K562 (cell line): ENCODE results near the gene CKAP5. TPM values are rescaled to one million over a fixed set of nuclear protein-coding genes. Genes with fewer than 3 reads are reported as not detected.

Source experiments
- ATAC-seq: fragments of 200-7000 bp; cut with Tn5 transposase; 3 replicates; pipeline ENCODE4 v1.9.1; 2020; ENCODE audit warnings: moderate library complexity
- BruUV-seq: library from RNA; stranded (reverse); fragments of 400-500 nt; replicated peaks from 2 replicates; lab custom pipeline; 2021; lab: Mats Ljungman, UMichigan
- CTCF ChIA-PET: fragments of 300-600 bp; formaldehyde crosslinking; extraction: SDS; loops from one replicate; lab custom pipeline; 2021; ENCODE audit warnings: low intra/inter-chr PET ratio; lab: Yijun Ruan, JAX
- POLR2A ChIA-PET: fragments of 300-600, 350-650 bp; sonication (Branson Sonifier 250); formaldehyde crosslinking; extraction: SDS; loops from one replicate; lab custom pipeline; 2021; ENCODE audit warnings: antibody characterized with exemption, inconsistent platforms; lab: Yijun Ruan, JAX
- DNase-seq, 4 experiments: peaks; one replicate each; pipeline versions ENCODE4 v3.0.0 to v3.0.0-alpha.2; 2011 to 2018; ENCODE audit warnings: low spot score in 3 of 4, mixed read lengths in 3 of 4; ENCODE audit errors: extremely low read depth in 1 of 4
- FAIRE-seq: peaks from 2 replicates; lab custom pipeline; 2011; peaks lifted over from hg19 to GRCh38; lab: Jason Lieb, UNC
- H2AFZ ChIP-seq: 2 replicates; pipeline ENCODE4 v1.6.0; 2011; ENCODE audit warnings: low read depth, low read length, control low read depth, inconsistent platforms
- H3K27ac ChIP-seq: fragments of 200-600 bp; 3 replicates; pipeline ENCODE4 v1.8.0; 2011; ENCODE audit warnings: low read depth, mild to moderate bottlenecking, control low read depth, inconsistent platforms, low read length, moderate library complexity, mixed read lengths; ENCODE audit errors: extremely low read depth
- H3K27me3 ChIP-seq, 2 experiments: fragments of 300-600 bp in 1 of 2; 2 replicates in 1 of 2; 3 replicates in 1 of 2; pipeline versions ENCODE4 v1.6.0 to v1.8.0; 2011; ENCODE audit warnings: inconsistent platforms in 2 of 2, low read length in 2 of 2, mild to moderate bottlenecking in 1 of 2, mixed read lengths in 1 of 2, moderate library complexity in 1 of 2; ENCODE audit not compliant: control insufficient read depth in 2 of 2, insufficient read depth in 2 of 2
- H3K36me3 ChIP-seq: fragments of 300-600 bp; 3 replicates; pipeline ENCODE4 v1.8.0; 2011; ENCODE audit warnings: mild to moderate bottlenecking, low read length, inconsistent platforms; ENCODE audit not compliant: control insufficient read depth, insufficient read depth
- H3K4me1 ChIP-seq, 2 experiments: fragments of 200-600 bp in 1 of 2; replicated peaks in 1 of 2; 2 replicates in 1 of 2; 3 replicates in 1 of 2; pipeline versions ENCODE4 v1.5.1 to v1.8.0; 2011; ENCODE audit warnings: inconsistent platforms in 2 of 2, low read length in 2 of 2, mild to moderate bottlenecking in 1 of 2, mixed read lengths in 1 of 2, moderate library complexity in 1 of 2; ENCODE audit not compliant: control insufficient read depth in 2 of 2, insufficient read depth in 2 of 2
- H3K4me2 ChIP-seq: 2 replicates; pipeline ENCODE4 v1.6.1; 2011; ENCODE audit warnings: low read length, control low read depth, inconsistent platforms, mixed read lengths; ENCODE audit not compliant: insufficient read depth
- H3K4me3 ChIP-seq: fragments of 200-600 bp; sonication (generic), shearing (Covaris generic); 2 replicates; pipeline ENCODE4 v1.5.1; 2016; ENCODE audit warnings: control low read depth, inconsistent platforms
- H3K79me2 ChIP-seq: fragments of 200-600 bp; 3 replicates; pipeline ENCODE4 v1.8.0; 2011; ENCODE audit warnings: low read length, inconsistent platforms; ENCODE audit not compliant: control insufficient read depth, insufficient read depth
- H3K9ac ChIP-seq, 2 experiments: 2 replicates each; pipeline versions ENCODE4 v1.6.0 to v1.6.1; 2011; ENCODE audit warnings: low read depth in 2 of 2, low read length in 2 of 2, control low read depth in 1 of 2, inconsistent platforms in 1 of 2, mild to moderate bottlenecking in 1 of 2, mixed read lengths in 1 of 2; ENCODE audit not compliant: insufficient read depth in 1 of 2
- H3K9me1 ChIP-seq: one replicate; pipeline ENCODE4 v1.6.0; 2011; ENCODE audit warnings: inconsistent platforms, mild to moderate bottlenecking, low read length, moderate library complexity; ENCODE audit not compliant: control insufficient read depth, insufficient read depth
- H3K9me3 ChIP-seq: replicated peaks from 2 replicates; pipeline ENCODE4 v1.5.1; 2011; ENCODE audit warnings: low read depth, low read length, inconsistent platforms; ENCODE audit not compliant: control insufficient read depth, insufficient read depth
- H4K20me1 ChIP-seq: replicated peaks from 2 replicates; pipeline ENCODE4 v1.6.1; 2011; ENCODE audit warnings: low read length, inconsistent platforms, mixed read lengths; ENCODE audit not compliant: control insufficient read depth, insufficient read depth
- ASH1L ChIP-seq: fragments of 450-650 bp; IDR thresholded peaks from 2 replicates; pipeline ENCODE4 v1.6.1; 2018; ENCODE audit warnings: borderline replicate concordance, mild to moderate bottlenecking, low read depth; ENCODE audit not compliant: partially characterized antibody
- CBX3 ChIP-seq, 2 experiments: IDR thresholded peaks; 1 replicate in 1 of 2; 2 replicates in 1 of 2; pipeline ENCODE4 v1.6.1; 2012; ENCODE audit warnings: inconsistent platforms in 2 of 2, low read length in 2 of 2, borderline replicate concordance in 1 of 2, control low read depth in 1 of 2
- EHMT2 ChIP-seq: fragments of 450-650 bp; IDR thresholded peaks from 2 replicates; pipeline ENCODE4 v1.6.1; 2018; ENCODE audit warnings: antibody characterized with exemption
- GABPB2 ChIP-seq: fragments of 250-450 bp; sonication (Bioruptor Pico); conservative IDR thresholded peaks from 2 replicates; pipeline ENCODE4 v1.5.1; 2021; ENCODE audit warnings: mild to moderate bottlenecking
- ID3 ChIP-seq, 2 experiments: fragments of 250-450 bp in 1 of 2; fragments of 450-650 bp in 1 of 2; sonication (Bioruptor Pico) in 1 of 2; IDR thresholded peaks; 2 replicates each; pipeline versions ENCODE4 v1.6.1 to v1.8.0; 2016 to 2021; ENCODE audit warnings: mild to moderate bottlenecking in 2 of 2, moderate library complexity in 2 of 2, missing compliant biosample characterization in 1 of 2, missing genetic modification characterization in 1 of 2
- KAT7 ChIP-seq: sonication (generic); formaldehyde crosslinking; IDR thresholded peaks from 2 replicates; pipeline ENCODE4 v1.8.0; 2022; ENCODE audit warnings: missing genetic modification reagents, mild to moderate bottlenecking, borderline replicate concordance
- MLLT1 ChIP-seq, 2 experiments: fragments of 450-650 bp; IDR thresholded peaks; 2 replicates each; pipeline ENCODE4 v1.6.1; 2016
- PCBP1 ChIP-seq: fragments of 200-400 bp; formaldehyde crosslinking; IDR thresholded peaks from 2 replicates; pipeline ENCODE4 v1.6.1; 2018; ENCODE audit warnings: mild to moderate bottlenecking, low read depth, low read length; ENCODE audit not compliant: poor library complexity, severe bottlenecking
- STAT6 ChIP-seq: sonication (generic); formaldehyde crosslinking; IDR thresholded peaks from 2 replicates; pipeline ENCODE4 v1.8.1; 2023; ENCODE audit warnings: mild to moderate bottlenecking, missing genetic modification reagents
- ZBTB7A ChIP-seq: IDR thresholded peaks from 2 replicates; pipeline ENCODE4 v1.6.1; 2011; ENCODE audit warnings: low read depth, mild to moderate bottlenecking, low read length, moderate library complexity, borderline replicate concordance; ENCODE audit not compliant: control insufficient read depth
- ZNF518B ChIP-seq: fragments of 250-450 bp; sonication (Bioruptor Pico); IDR thresholded peaks from 2 replicates; pipeline ENCODE4 v1.5.0; 2021; ENCODE audit warnings: mild to moderate bottlenecking, moderate library complexity
- ZNF699 ChIP-seq: fragments of 250-450 bp; sonication (Bioruptor Pico); IDR thresholded peaks from 2 replicates; pipeline ENCODE4 v1.8.0; 2021; ENCODE audit warnings: mild to moderate bottlenecking, moderate library complexity; ENCODE audit not compliant: insufficient replicate concordance
- WGBS: fragments of 100-300 bp; shearing (Covaris generic); methylation state at CpG from one replicate; pipeline ENCODE4 v1.1.6; 2016; ENCODE audit warnings: low coverage, mixed read lengths; ENCODE audit not compliant: insufficient coverage; ENCODE audit errors: missing lambda C conversion rate; 5-methylcytosine and 5-hydroxymethylcytosine counted together
- in situ Hi-C: fragments of 300-500 bp; cut with MboI; formaldehyde crosslinking; loops from 4 replicates; pipeline ENCODE4 v1.15.0; 2018; ENCODE audit warnings: inconsistent platforms, mixed read lengths
- intact Hi-C: fragments of 100-400 bp; cut with micrococcal nuclease; formaldehyde crosslinking; loops from 2 replicates; pipeline ENCODE4 v1.14.2; 2022
- polyA plus RNA-seq, 8 experiments: library from polyadenylated mRNA; depleted of rRNA in 4 of 8; stranded (reverse) in 5 of 8; unstranded in 3 of 8; fragments of >200 nt; fragmentation: Nextera tagmentation in 2 of 8; fragmentation: Illumina TruSeq in 1 of 8; extraction: Ambion mirVana in 2 of 8; extraction: Trizol in 1 of 8; gene quantifications; 2 replicates each; pipeline versions ENCODE4 v1.2.1 to v1.2.3, GENCODE V29; 2011 to 2014; ENCODE audit warnings: inconsistent platforms in 1 of 8, missing spikeins in 1 of 8
- total RNA-seq, 7 experiments: library from RNA; depleted of rRNA in 6 of 7; stranded (reverse); fragments of >200 nt in 6 of 7; fragmentation: Illumina TruSeq in 2 of 7; extraction: Trizol in 2 of 7; gene quantifications; 2 replicates each; pipeline versions ENCODE4 v1.2.1 to v1.2.3, GENCODE V29; 2011 to 2021; ENCODE audit warnings: low replicate concordance in 1 of 7

Gene CKAP5
- total and polyA plus RNA-seq, 9 of the 15 experiments (the other 6 are each of a cell fraction or from before 2014, with no cell fraction given): 60.1 to 239 (median 139) TPM

- H4K20me1 ChIP-seq: no peaks in the 10 kb centered on the region
- no peaks in the 10 kb centered on the region for H3K9me3 ChIP-seq
- H3K27ac ChIP-seq: no peak overlapping the region
- H3K4me2 ChIP-seq: no peak overlapping the region
- no TSS peak for BruUV-seq
- ATAC-seq: no peak
- FAIRE-seq: no peak
- POLR2A ChIA-PET: interaction anchor here (0.6 to 1.1 kb wide), 3 partner anchors 8 to 18 kb away, joined by 3 to 5 read pairs (median 4); no protein-coding TSS in a partner anchor
- peaks cover 7% of the 10 kb centered on the region; the same call in 1 of the 3 replicates for H3K79me2 ChIP-seq
- no peak for DNase-seq
- in situ Hi-C loops (no loop called here), intact Hi-C loops (no loop called here)
- H3K4me3 ChIP-seq: no peak overlapping the region
- WGBS: 62% methylated on average over 2 of the region's 2 CpGs
- peaks cover 26% of the 10 kb centered on the region; the same call in 2 of the 3 replicates for H3K36me3 ChIP-seq
- no peak overlapping the region for H2AFZ ChIP-seq
- CTCF ChIA-PET: no interaction called here
- no peaks in the 10 kb centered on the region for H3K9me1 ChIP-seq
- H3K9ac ChIP-seq: peak overlapping the region in 1 of 2 experiments; percentile 74; a peak in 1 of 4 replicates
- H3K27me3 ChIP-seq: no peaks in the 10 kb centered on the region
- H3K4me1 ChIP-seq: peaks cover 17 to 25% of the 10 kb centered on the region in 2 experiments; a peak in 4 of 5 replicates
- no peak for TF ChIP-seq ASH1L
- TF ChIP-seq STAT6: no peak
- no peak for TF ChIP-seq MLLT1 (IDR thresholded peaks at IDR 0.05)
- no peak for TF ChIP-seq KAT7 (CRISPR knock-in tag)
- no peak for TF ChIP-seq ZBTB7A
- no peak for TF ChIP-seq ID3 (CRISPR knock-in tag; IDR thresholded peaks at IDR 0.05)
- no peak for TF ChIP-seq ID3 (tag; IDR thresholded peaks at IDR 0.05)
- TF ChIP-seq CBX3 (IDR thresholded peaks at IDR 0.05; ENCODE audit: borderline replicate concordance in 1 of 2, low read length in 2 of 2): no peak
- TF ChIP-seq PCBP1: no peak
- no peak for TF ChIP-seq ZNF699 (CRISPR knock-in tag)
- no peak for TF ChIP-seq GABPB2 (CRISPR knock-in tag)
- TF ChIP-seq EHMT2: no peak
- TF ChIP-seq ZNF518B (CRISPR knock-in tag): no peak
These were observed 152.5 kb downstream of the CKAP5 start for GRCh38 chr11:46693597-46694012.
